Bladder microvascular endothelial cell (primary cell): Measurements from ENCODE around the gene DOCK1. TPM values are rescaled to one million over a fixed set of nuclear protein-coding genes. Genes with fewer than 3 reads are reported as not detected.

Source experiments
- total RNA-seq: library from RNA; depleted of rRNA; stranded (reverse); fragments of >200 nt; gene quantifications from 2 replicates; pipeline ENCODE4 v1.2.3, GENCODE V29; 2014

The DOCK1 gene
- 64.8 and 139 TPM in 2 replicates for total RNA-seq

DNA sequence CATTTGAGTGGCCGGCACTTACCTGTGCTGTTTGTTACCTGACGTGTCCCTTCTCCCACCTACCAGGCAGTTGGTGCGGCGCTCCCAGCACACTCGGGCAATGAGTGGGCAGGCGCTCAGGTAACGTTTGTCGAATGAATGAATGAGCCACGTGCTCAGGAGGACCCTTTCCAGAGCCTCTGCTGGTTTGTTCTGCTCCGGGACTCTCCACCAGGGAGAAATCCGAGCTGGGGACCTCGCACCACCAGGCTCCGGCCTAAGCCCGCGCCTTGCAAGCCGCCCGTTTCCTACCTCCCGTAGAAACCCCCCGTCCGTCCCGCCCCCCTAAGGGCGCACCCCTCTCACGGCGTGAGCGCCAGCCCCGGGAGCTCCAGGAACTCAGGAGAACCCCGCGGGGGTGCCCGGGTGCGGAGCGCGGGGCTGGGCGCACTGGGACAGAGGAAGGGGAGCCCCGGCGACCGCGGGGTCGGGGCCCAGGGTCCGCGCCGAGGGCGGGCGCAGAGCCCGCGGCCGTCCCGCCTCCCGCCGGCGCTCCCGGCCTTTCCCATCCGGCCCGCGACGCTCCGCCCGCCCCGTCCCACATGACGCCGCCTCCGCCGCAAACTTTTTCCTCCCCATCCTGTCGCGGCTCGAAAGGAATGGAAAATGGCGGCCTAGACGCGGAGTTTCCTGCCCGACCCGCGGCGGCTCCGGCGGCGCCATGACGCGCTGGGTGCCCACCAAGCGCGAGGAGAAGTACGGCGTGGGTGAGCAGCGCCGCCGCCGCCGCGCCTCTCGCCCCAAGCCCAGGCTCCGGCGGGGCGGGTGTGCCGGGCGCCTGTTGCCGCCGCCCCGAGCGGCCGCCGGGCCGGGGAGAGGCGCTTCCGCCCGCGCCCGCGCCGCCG lies at the start of gene DOCK1:
TSS of gene DOCK1 (plus strand) at position 611 of the 884 bp plus-strand sequence. CDS start at position 701, 90 bp downstream.

DNA sequence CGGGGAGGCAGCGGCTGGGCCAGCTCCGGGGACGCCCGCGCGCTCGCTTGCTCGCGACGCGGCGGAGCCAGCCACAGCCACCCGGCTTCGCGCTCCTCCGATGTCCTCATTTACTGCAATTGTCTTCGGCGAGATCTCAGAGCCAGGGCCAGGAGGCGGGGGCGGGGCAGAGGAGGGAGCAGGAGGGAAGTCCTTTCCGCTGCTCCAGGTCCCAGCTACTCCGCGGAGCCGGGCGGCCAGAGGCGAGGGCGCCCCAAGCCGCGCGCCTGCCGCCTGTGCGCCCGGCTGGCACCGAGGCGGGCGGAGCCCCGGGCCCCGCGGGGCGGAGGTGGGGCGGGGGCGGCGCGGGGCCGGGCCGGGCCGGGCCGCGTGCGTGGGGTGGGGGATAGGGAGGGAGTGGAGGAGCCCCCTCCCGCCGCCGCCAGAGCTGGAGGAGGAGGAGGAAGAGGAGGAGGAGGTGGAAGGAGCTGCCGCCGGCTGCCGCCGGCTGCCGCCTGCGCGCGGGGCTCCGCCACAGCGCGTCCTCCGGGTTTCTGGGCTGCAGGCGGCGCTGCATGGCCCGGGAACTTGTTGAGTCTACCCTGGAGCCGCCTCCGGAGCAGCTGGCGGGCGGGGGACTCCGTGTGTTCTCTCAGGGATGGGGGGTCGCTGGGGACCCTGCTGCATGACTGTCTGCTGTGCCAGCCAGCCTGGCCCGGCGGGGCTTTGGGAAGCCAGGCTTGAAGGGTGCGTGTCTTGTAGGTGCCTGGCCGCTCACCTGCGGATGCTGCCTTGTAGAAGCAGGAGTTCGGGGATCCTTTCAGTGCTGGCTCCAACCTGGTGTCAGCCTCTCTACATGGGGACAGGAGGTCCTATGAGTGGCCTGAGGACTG lies 291.3 kb downstream of the DOCK1 start, which contains the start of gene INSYN2A:
TSS of gene INSYN2A (minus strand) at position 310 of the 872 bp plus-strand sequence. CDS start 20,196 bp downstream, outside the sequence.

Other genes starting within 250 kb of the DOCK1 start
- gene C10orf90, start 234.7 kb upstream of the DOCK1 start, total RNA-seq: not detected in 2 replicates